PFSK-1 (cell line): ENCODE measurements around the gene RAP1GAP2.

Source experiments
- FOXP2 ChIP-seq: optimal IDR thresholded peaks from 2 replicates; pipeline ENCODE3; 2011; ENCODE audit warnings: borderline replicate concordance, control low read depth, inconsistent platforms; ENCODE audit not compliant: insufficient read depth; ENCODE audit errors: extremely low read length, extremely low read depth
- POLR2AphosphoS5 ChIP-seq: IDR thresholded peaks from 2 replicates; pipeline ENCODE4 v1.6.1; 2012; ENCODE audit warnings: low read depth, mild to moderate bottlenecking, control low read depth, low read length, moderate library complexity
- TAF1 ChIP-seq: IDR thresholded peaks from 2 replicates; pipeline ENCODE4 v1.6.1; 2012; ENCODE audit warnings: low read length, control low read depth, borderline replicate concordance; ENCODE audit not compliant: insufficient read depth
- TF ChIP-seq, protein P1 (sequence below), 2 experiments: IDR thresholded peaks; 2 replicates each; pipeline versions ENCODE4 v1.6.1 to v1.8.0; 2011 to 2012; ENCODE audit warnings: low read depth in 2 of 2, low read length in 2 of 2, control low read depth in 1 of 2, inconsistent platforms in 1 of 2, mild to moderate bottlenecking in 1 of 2, moderate library complexity in 1 of 2; ENCODE audit not compliant: insufficient read depth in 1 of 2

GRCh38 chr17:2872282-2872681 is 76.0 kb downstream of the RAP1GAP2 start:
- TF ChIP-seq, protein P1, sequence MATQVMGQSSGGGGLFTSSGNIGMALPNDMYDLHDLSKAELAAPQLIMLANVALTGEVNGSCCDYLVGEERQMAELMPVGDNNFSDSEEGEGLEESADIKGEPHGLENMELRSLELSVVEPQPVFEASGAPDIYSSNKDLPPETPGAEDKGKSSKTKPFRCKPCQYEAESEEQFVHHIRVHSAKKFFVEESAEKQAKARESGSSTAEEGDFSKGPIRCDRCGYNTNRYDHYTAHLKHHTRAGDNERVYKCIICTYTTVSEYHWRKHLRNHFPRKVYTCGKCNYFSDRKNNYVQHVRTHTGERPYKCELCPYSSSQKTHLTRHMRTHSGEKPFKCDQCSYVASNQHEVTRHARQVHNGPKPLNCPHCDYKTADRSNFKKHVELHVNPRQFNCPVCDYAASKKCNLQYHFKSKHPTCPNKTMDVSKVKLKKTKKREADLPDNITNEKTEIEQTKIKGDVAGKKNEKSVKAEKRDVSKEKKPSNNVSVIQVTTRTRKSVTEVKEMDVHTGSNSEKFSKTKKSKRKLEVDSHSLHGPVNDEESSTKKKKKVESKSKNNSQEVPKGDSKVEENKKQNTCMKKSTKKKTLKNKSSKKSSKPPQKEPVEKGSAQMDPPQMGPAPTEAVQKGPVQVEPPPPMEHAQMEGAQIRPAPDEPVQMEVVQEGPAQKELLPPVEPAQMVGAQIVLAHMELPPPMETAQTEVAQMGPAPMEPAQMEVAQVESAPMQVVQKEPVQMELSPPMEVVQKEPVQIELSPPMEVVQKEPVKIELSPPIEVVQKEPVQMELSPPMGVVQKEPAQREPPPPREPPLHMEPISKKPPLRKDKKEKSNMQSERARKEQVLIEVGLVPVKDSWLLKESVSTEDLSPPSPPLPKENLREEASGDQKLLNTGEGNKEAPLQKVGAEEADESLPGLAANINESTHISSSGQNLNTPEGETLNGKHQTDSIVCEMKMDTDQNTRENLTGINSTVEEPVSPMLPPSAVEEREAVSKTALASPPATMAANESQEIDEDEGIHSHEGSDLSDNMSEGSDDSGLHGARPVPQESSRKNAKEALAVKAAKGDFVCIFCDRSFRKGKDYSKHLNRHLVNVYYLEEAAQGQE (IDR thresholded peaks at IDR 0.05; ENCODE audit: insufficient read depth in 1 of 2, low read depth in 2 of 2, low read length in 2 of 2): no peak
- TF ChIP-seq TAF1: no peak
- no peak for TF ChIP-seq POLR2AphosphoS5
- TF ChIP-seq FOXP2: no peak
